Fibroblast of the aortic adventitia (primary cell): ENCODE results near the gene SEMA6B. TPM values are rescaled to one million over a fixed set of nuclear protein-coding genes. Genes with fewer than 3 reads are reported as not detected.

Source experiments
- DNase-seq: peaks from one replicate; pipeline ENCODE4 v3.0.0-alpha.2; 2010; ENCODE audit warnings: low read depth
- H3K4me3 ChIP-seq: 2 replicates; pipeline ENCODE4 v1.5.1; 2011; ENCODE audit warnings: low read depth, mild to moderate bottlenecking, control low read depth, low read length, moderate library complexity
- CTCF ChIP-seq: IDR thresholded peaks from 2 replicates; pipeline ENCODE4 v1.5.1; 2011; ENCODE audit warnings: mild to moderate bottlenecking, low read length, control low read depth, inconsistent platforms; ENCODE audit not compliant: insufficient read depth
- total RNA-seq: library from RNA; depleted of rRNA; stranded (reverse); fragments of >200 nt; gene quantifications from 2 replicates; pipeline ENCODE4 v1.2.3, GENCODE V29; 2012; ENCODE audit warnings: low replicate concordance

The SEMA6B gene
- total RNA-seq = 0.72 and 1.7 TPM in 2 replicates

DNA sequence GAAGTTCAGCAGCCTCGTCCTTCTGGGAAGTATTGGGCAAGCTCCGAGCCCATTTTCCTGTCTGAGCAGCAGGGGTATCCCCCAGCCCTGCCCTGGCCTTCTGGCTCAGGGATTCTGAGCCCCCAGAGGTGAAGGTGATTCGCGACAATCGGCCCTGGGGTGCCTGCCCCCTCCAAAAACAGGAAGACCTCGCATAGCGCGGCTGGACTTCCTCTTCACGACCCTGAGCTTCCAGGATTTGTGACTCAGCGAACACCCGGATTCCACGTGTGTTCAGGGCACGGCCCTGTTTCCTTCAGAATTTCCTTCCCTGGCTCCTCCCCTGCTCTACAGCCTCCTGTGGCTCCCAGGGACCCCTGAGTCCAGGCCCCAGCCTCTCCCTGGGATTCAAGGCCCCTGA lies at the start of gene SEMA6B:
Gene SEMA6B, minus strand, starts transcription at position 116 of the 400 bp plus-strand sequence. CDS start 1,227 bp downstream, outside the sequence.
- TF ChIP-seq CTCF = no peak
- no peak within 1 kb of the TSS for H3K4me3 ChIP-seq
- no peak for DNase-seq

DNA sequence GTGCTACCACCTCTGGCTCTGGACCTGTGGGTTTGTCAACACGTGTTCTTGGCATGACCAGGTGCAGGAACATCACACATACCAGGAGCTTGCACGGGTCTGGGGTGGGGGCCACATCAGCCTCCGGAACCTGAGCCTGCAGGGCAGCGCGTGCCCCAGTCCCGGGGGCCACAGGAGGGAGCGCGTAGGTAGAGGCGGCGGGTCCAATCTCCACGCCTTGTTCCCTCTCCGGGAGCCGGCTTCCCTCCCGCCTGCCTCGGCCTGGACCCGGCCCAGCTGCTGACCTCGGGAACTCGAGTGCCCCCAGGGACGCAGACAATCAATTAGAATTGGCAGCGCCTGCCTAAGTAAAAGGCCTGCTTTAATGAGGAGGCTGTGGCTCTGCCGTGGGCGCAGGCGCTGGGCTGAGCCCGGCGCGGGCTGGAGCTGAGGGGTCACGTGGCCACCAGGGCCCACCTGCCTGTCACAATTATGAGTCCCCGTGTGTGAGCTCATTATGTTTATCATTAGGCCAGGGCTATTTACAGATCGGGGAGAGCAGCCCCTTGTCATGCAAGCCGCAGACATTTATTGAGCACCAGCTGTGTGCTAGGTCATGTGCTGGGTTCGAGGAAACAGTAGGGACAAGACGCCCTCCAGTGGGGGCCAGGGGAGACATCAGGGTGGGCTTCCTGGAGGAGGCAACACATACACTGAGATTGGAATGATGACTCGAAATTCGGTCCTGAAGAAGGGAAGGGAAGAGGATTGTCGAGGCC lies 47.6 kb upstream of the SEMA6B start:
- DNase-seq = peak; percentile 33
- TF ChIP-seq CTCF = no peak
- no peak overlapping the region for H3K4me3 ChIP-seq

DNA sequence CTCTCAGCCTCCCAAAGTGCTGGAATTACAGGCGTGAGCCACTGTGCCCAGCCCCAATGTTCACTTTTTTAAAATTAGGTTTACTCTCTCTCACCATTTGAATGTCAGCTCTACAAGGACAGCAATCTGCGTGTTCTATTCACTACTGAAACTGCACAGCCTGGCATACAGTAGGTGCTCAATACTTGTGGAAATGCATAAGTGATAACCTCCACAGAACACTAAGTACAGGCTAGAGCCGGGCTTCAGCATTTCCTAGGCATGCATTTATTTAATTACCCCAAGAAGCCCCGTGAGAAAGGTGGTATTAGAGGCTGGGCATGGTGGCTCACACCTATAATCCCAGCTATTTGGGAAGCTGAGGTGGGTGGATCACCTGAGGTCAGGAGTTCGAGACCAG lies 46.7 kb upstream of the SEMA6B start:
- no peak overlapping the region for H3K4me3 ChIP-seq
- no peak for TF ChIP-seq CTCF
- DNase-seq = no peak

DNA sequence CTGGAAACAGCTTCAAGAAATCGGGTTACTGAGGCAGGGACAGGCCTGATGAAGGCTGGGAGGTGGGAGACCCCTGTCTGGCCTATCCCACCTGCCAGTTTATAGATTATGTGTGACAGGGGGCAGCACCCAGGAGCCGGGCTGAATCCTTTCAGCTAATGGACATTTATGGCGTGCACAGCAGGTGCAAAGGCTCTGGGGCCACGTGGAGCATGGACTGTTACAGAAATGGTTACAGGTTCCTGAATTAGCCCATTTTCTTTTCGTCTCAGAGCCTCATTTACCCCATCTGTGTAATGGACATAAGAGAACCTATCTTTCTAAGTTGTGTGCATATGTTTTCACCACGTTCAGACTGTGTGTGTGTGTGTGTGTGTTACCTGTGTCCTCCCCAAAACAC lies 45.4 kb upstream of the SEMA6B start:
- TF ChIP-seq CTCF = no peak
- H3K4me3 ChIP-seq = no peak overlapping the region
- no peak for DNase-seq

DNA sequence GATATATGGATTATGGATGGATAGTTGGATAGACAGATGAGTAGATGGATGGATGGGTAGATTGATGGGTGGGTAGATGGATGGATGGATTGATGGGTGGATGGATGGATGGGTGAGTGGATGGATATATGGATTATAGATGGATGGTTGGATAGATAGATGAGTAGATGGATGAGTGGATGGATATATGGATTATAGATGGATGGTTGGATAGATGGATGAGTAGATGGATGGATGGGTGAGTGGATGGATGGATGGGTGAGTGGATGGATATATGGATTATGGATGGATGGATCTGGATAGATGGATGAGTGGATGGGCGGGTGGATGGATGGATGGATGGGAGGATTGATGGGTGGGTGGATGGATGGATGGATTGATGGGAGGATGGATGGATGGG lies 43.4 kb upstream of the SEMA6B start:
- no peak for TF ChIP-seq CTCF
- DNase-seq = no peak

GRCh38 chr19:4602173-4602788 lies 42.8 kb upstream of the SEMA6B start:
- H3K4me3 ChIP-seq = no peak overlapping the region
- TF ChIP-seq CTCF = no peak
- DNase-seq = no peak

More for the DNA sequence above, 43.4 kb upstream of the SEMA6B start:
- H3K4me3 ChIP-seq = no peak overlapping the region
